ENCODE measurements around the gene ITPRIPL2.

- TF ChIP-seq CTCF (IDR thresholded peaks at IDR 0.05 in 4 of 5, conservative IDR thresholded peaks at IDR 0.05 in 1 of 5) (no peak), POLR2A (IDR thresholded peaks at IDR 0.05) (no peak)
Observed at GRCh38 chr16:19165101-19165500, 51.3 kb downstream of the ITPRIPL2 start.
